Measurements from ENCODE around the gene RUSC2.

RUSC2 gene

GRCh38 chr9:35489313-35490154 is at the start of gene RUSC2:
Gene RUSC2 (plus strand): TSS chr9:35490111. CDS start chr9:35546522, 56,411 bp downstream.
- TF ChIP-seq CTCF (IDR thresholded peaks at IDR 0.05; ENCODE audit: low read depth, low read length): peak; percentile 35

GRCh38 chr9:35446012-35446411 is 43.9 kb upstream of the RUSC2 start:
- DNase-seq (ENCODE audit: extremely low read depth, low read depth): no peak
- TF ChIP-seq CTCF (IDR thresholded peaks at IDR 0.05; ENCODE audit: low read depth, low read length): no peak

More at GRCh38 chr9:35489313-35490154, at the start of gene RUSC2:
- DNase-seq (ENCODE audit: extremely low read depth, low read depth): peak; percentile 81

- no peak for DNase-seq (ENCODE audit: extremely low read depth, low read depth)
Observed at GRCh38 chr9:35448496-35448895, 41.4 kb upstream of the RUSC2 start.

GRCh38 chr9:35452481-35452880 is 37.4 kb upstream of the RUSC2 start:
- no peak; the same call in 1 of the 2 replicates for TF ChIP-seq CTCF (IDR thresholded peaks at IDR 0.05; ENCODE audit: low read depth, low read length)
- DNase-seq (ENCODE audit: extremely low read depth, low read depth): no peak

More at GRCh38 chr9:35448496-35448895, 41.4 kb upstream of the RUSC2 start:
- no peak for TF ChIP-seq CTCF (IDR thresholded peaks at IDR 0.05; ENCODE audit: low read depth, low read length)

- no peak for DNase-seq (ENCODE audit: extremely low read depth, low read depth)
Observed at GRCh38 chr9:35453786-35454185, 36.1 kb upstream of the RUSC2 start.

GRCh38 chr9:35464141-35465025 is 25.5 kb upstream of the RUSC2 start:
- TF ChIP-seq CTCF (IDR thresholded peaks at IDR 0.05; ENCODE audit: low read depth, low read length): no peak
- no peak for DNase-seq (ENCODE audit: extremely low read depth, low read depth)

More at GRCh38 chr9:35453786-35454185, 36.1 kb upstream of the RUSC2 start:
- TF ChIP-seq CTCF (IDR thresholded peaks at IDR 0.05; ENCODE audit: low read depth, low read length): no peak
